Naive thymus-derived CD4-positive, alpha-beta T cell (primary cell): ENCODE measurements around the gene FASTKD2. TPM values are rescaled to one million over a fixed set of nuclear protein-coding genes. Genes with fewer than 3 reads are reported as not detected.

Source experiments
- ATAC-seq: fragments of 150-1000 bp; cut with Tn5 transposase; 2 replicates; pipeline ENCODE4 v1.10.0; 2021; ENCODE audit warnings: mild to moderate bottlenecking, moderate library complexity
- CTCF ChIA-PET: fragments of 350-600 bp; sonication (Branson Sonifier 250); formaldehyde crosslinking; loops from one replicate; lab custom pipeline; 2021; ENCODE audit warnings: antibody characterized with exemption; lab: Charles Lee
- POLR2A ChIA-PET: fragments of 350-600 bp; sonication (Branson Sonifier 250); formaldehyde crosslinking; loops from one replicate; lab custom pipeline; 2021; ENCODE audit warnings: antibody characterized with exemption, inconsistent platforms; lab: Charles Lee
- DNase-seq, 9 donors: peaks; one replicate each; pipeline versions ENCODE4 v3.0.0 to v3.0.0-alpha.2; 2020 to 2022; ENCODE audit warnings: mixed read lengths in 1 of 9
- H3K27ac ChIP-seq: one replicate; pipeline ENCODE4 v1.7.0; 2013; ENCODE audit warnings: mild to moderate bottlenecking, low read depth, low read length, moderate library complexity
- H3K27me3 ChIP-seq, 2 donors: one replicate each; pipeline ENCODE4 v1.7.0; 2013; ENCODE audit warnings: low read length in 2 of 2, mild to moderate bottlenecking in 2 of 2, moderate library complexity in 2 of 2; ENCODE audit not compliant: control insufficient read depth in 2 of 2, insufficient read depth in 2 of 2
- H3K36me3 ChIP-seq, 3 experiments: 1 replicate in 2 of 3; 2 replicates in 1 of 3; pipeline ENCODE4 v1.7.0; 2013; ENCODE audit warnings: low read length in 3 of 3, mild to moderate bottlenecking in 3 of 3, moderate library complexity in 1 of 3; ENCODE audit not compliant: insufficient read depth in 3 of 3, control insufficient read depth in 2 of 3
- H3K4me1 ChIP-seq, 2 donors: one replicate each; pipeline ENCODE4 v1.7.0; 2013; ENCODE audit warnings: low read length in 2 of 2, mild to moderate bottlenecking in 2 of 2, moderate library complexity in 1 of 2; ENCODE audit not compliant: control insufficient read depth in 2 of 2, insufficient read depth in 2 of 2
- H3K4me3 ChIP-seq: 2 replicates; pipeline ENCODE4 v1.7.0; 2013; ENCODE audit warnings: mild to moderate bottlenecking, low read length
- H3K9me3 ChIP-seq, 3 experiments: 1 replicate in 2 of 3; 2 replicates in 1 of 3; pipeline ENCODE4 v1.7.0; 2013; ENCODE audit warnings: low read length in 3 of 3; ENCODE audit not compliant: control insufficient read depth in 2 of 3
- H3K27ac Mint-ChIP-seq, 9 donors: one replicate each; pipeline ENCODE4 v1.8.0; 2020 to 2022; ENCODE audit warnings: mixed read lengths in 9 of 9, mild to moderate bottlenecking in 8 of 9, moderate library complexity in 5 of 9, inconsistent platforms in 2 of 9
- H3K27me3 Mint-ChIP-seq, 5 donors: one replicate each; pipeline ENCODE4 v1.8.0; 2021 to 2022; ENCODE audit warnings: mixed read lengths in 5 of 5, mild to moderate bottlenecking in 1 of 5
- H3K36me3 Mint-ChIP-seq, 5 donors: one replicate each; pipeline ENCODE4 v1.8.0; 2020 to 2022; ENCODE audit warnings: mixed read lengths in 5 of 5, mild to moderate bottlenecking in 3 of 5, inconsistent platforms in 1 of 5
- H3K4me1 Mint-ChIP-seq, 7 donors: one replicate each; pipeline ENCODE4 v1.8.0; 2020 to 2022; ENCODE audit warnings: mixed read lengths in 7 of 7, mild to moderate bottlenecking in 3 of 7, inconsistent platforms in 1 of 7
- H3K4me3 Mint-ChIP-seq, 10 donors: one replicate each; pipeline ENCODE4 v1.8.0; 2020 to 2022; ENCODE audit warnings: mild to moderate bottlenecking in 10 of 10, mixed read lengths in 10 of 10, moderate library complexity in 6 of 10, inconsistent platforms in 2 of 10
- H3K9me3 Mint-ChIP-seq, 11 donors: one replicate each; pipeline ENCODE4 v1.8.0; 2020 to 2022; ENCODE audit warnings: mixed read lengths in 11 of 11, mild to moderate bottlenecking in 4 of 11, inconsistent platforms in 1 of 11, moderate library complexity in 1 of 11
- intact Hi-C, 2 donors: fragments of 100-400 bp; cut with micrococcal nuclease; formaldehyde crosslinking; loops; one replicate each; pipeline ENCODE4 v1.15.1; 2023
- polyA plus RNA-seq, 2 donors: library from polyadenylated mRNA; unstranded; fragments of 300-500 nt; fragmentation: Illumina TruSeq; gene quantifications; one replicate each; pipeline ENCODE4 v1.2.3, GENCODE V29; 2021
- total RNA-seq, 6 experiments: library from RNA in 5 of 6; stranded (reverse) in 5 of 6; gene quantifications; 1 replicate in 5 of 6; 2 replicates in 1 of 6; pipeline ENCODE4 v1.2.3 and lab custom pipeline; 2021 to 2026

FASTKD2 gene
- total and polyA plus RNA-seq, 7 experiments from 2014 or later, result 16.5 to 31.9 (median 25.4) TPM

DNA sequence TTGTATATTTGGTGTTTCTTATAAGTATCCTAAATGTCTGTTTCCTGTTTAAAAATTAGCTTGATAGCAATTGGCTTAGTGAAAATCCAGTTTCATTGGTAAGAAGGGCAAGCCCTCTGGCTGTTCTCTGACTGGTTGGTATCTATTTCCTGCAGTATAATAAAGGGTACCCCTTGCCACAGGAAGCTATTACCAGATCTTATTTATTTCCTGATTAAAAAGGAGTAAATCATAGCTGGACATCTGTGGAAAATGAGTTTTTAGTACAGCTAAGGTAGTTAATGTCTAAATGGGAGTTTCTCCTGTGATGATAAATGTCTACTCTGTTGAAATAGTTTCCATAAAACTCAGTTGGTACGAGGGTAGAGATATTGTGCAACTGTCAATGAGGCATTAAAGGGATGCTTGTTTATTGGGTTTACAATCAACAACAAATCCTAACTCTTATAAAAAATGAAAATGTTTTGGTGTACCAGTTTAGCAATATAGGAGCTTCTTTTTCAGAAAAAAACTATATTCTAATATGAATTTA is 58.7 kb downstream of the FASTKD2 start:
- Histone ChIP-seq H3K4me1 (no peaks in the 10 kb centered on the region), H3K9me3 (no peaks in the 10 kb centered on the region), H3K27ac (no peak overlapping the region), H3K4me3 (no peak overlapping the region), H3K27me3 (no peaks in the 10 kb centered on the region), H3K36me3 (no peaks in the 10 kb centered on the region)
- Mint-ChIP-seq H3K4me1 (peaks cover 0 to 4% (median 0%) of the 10 kb centered on the region in 7 donors), H3K27ac (no peak overlapping the region), H3K27me3 (no peaks in the 10 kb centered on the region), H3K4me3 (no peak overlapping the region), H3K9me3 (no peaks in the 10 kb centered on the region), H3K36me3 (peaks cover 0 to 8% (median 0%) of the 10 kb centered on the region in 5 donors)
- DNase-seq (no peak), ATAC-seq (no peak)
- ChIA-PET POLR2A (no interaction called here), CTCF (interaction anchor here (0.6 to 1.7 kb wide), 2 partner anchors 23 to 730 kb away, joined by 3 to 5 read pairs; no protein-coding TSS in a partner anchor)
- intact Hi-C loops, result no loop called here

DNA sequence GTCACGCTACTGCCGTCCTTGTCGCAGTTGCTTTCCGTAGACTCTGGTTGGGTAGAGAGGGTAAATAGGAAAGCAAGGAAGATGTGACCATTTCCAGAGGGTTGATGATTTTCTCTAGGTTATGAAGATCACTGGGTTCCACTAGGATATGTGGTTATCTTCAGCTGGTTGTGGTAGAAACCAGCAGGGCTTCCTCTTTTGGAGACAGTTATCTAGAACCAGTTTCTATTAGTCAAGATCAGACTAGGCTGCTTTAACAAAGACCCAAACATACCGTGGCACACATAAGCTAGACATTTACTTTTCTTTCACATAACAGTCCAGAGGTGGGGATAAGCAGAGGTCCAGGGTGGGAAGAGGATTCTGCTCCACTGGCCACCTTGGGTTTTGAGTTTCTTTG is 59.6 kb downstream of the FASTKD2 start:
- Histone ChIP-seq H3K4me1 (no peaks in the 10 kb centered on the region), H3K27ac (no peak overlapping the region), H3K36me3 (no peaks in the 10 kb centered on the region), H3K4me3 (no peak overlapping the region), H3K9me3 (no peaks in the 10 kb centered on the region), H3K27me3 (no peaks in the 10 kb centered on the region)
- POLR2A ChIA-PET, result no interaction called here
- DNase-seq (no peak), ATAC-seq (peak; percentile 45)
- Mint-ChIP-seq H3K4me3 (no peak overlapping the region), H3K36me3 (peaks cover 0 to 11% (median 0%) of the 10 kb centered on the region in 5 donors), H3K27me3 (no peaks in the 10 kb centered on the region), H3K27ac (no peak overlapping the region), H3K9me3 (peaks cover 0 to 1% (median 0%) of the 10 kb centered on the region in 11 donors), H3K4me1 (peaks cover 0 to 4% (median 0%) of the 10 kb centered on the region in 7 donors)
- CTCF ChIA-PET, result interaction anchor here (1.7 kb wide), 1 partner anchor 24 kb away, joined by 5 read pairs; no protein-coding TSS in a partner anchor
- intact Hi-C loops, result no loop called here

DNA sequence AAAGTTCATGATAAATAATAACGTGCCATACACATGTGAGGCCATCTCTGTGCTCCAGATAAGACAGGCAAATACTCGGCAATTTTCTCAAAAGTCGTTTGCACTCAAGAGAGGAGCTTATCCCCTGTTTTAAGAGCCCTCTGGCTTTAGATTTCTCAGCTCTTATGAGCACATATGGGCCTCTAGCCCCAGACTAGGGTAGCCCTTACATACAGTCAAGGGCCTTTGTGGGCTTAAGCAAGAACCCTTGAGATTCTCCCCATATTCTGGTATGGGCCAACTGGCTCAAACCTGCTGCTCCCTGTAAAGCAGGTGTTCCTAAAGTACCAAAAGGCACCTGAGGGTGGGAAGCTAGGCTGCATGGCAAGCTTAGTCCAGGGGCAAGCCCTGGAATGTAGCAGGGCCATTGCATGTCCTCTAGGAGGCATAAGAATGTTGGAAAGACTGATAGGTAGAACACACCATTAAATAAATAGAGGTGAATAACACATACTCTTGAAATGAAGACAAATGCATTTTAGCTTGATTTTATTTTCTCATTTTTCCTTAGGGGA is 66.1 kb downstream of the FASTKD2 start:
- Mint-ChIP-seq H3K4me1 (peaks cover 0 to 4% (median 0%) of the 10 kb centered on the region in 7 donors), H3K27ac (no peak overlapping the region), H3K4me3 (no peak overlapping the region), H3K9me3 (peaks cover 0 to 9% (median 6%) of the 10 kb centered on the region in 11 donors), H3K27me3 (peaks cover 0 to 2% (median 0%) of the 10 kb centered on the region in 5 donors), H3K36me3 (peaks cover 2 to 14% (median 9%) of the 10 kb centered on the region in 5 donors)
- Histone ChIP-seq H3K4me3 (no peak overlapping the region), H3K27ac (no peak overlapping the region), H3K27me3 (no peaks in the 10 kb centered on the region), H3K36me3 (no peaks in the 10 kb centered on the region), H3K4me1 (no peaks in the 10 kb centered on the region), H3K9me3 (no peaks in the 10 kb centered on the region)
- no peak for DNase-seq
- CTCF ChIA-PET, result no interaction called here
- intact Hi-C loops, result no loop called here
- ATAC-seq, result no peak
- POLR2A ChIA-PET, result interaction anchor here (0.7 kb wide), 1 partner anchor 19 kb away, joined by 3 read pairs; no protein-coding TSS in a partner anchor

DNA sequence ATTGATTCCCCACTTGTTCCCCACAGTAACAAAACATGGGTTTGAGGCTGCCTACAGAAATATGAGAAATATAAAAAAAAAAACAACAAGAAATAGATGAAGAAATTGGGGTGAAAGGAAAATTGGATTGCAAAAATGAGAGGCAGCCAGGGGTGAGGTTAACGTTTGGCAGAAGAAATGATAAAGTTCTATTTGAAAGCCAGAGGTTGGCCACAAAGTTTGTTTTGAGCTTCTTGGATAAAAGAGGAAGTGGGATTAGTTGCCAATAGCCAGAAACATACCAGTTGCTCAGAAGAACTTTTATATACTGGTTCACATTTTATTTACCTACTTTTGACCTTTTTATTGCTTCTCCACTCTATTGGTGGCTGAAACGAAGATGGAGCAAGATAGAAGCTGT is 67.5 kb downstream of the FASTKD2 start:
- Histone ChIP-seq H3K4me1 (no peaks in the 10 kb centered on the region), H3K4me3 (no peak overlapping the region), H3K9me3 (no peaks in the 10 kb centered on the region), H3K27ac (no peak overlapping the region), H3K36me3 (no peaks in the 10 kb centered on the region), H3K27me3 (no peaks in the 10 kb centered on the region)
- Mint-ChIP-seq H3K4me3 (no peak overlapping the region), H3K27ac (no peak overlapping the region), H3K36me3 (peaks cover 2 to 14% (median 9%) of the 10 kb centered on the region in 5 donors), H3K27me3 (peaks cover 0 to 8% (median 0%) of the 10 kb centered on the region in 5 donors), H3K4me1 (peaks cover 0 to 4% (median 0%) of the 10 kb centered on the region in 7 donors), H3K9me3 (peaks cover 0 to 9% (median 6%) of the 10 kb centered on the region in 11 donors)
- intact Hi-C loops, result no loop called here
- DNase-seq, result no peak
- ATAC-seq, result no peak
- ChIA-PET POLR2A (no interaction called here), CTCF (interaction anchor here (0.6 kb wide), 1 partner anchor 15 kb away, joined by 4 read pairs; no protein-coding TSS in a partner anchor)

DNA sequence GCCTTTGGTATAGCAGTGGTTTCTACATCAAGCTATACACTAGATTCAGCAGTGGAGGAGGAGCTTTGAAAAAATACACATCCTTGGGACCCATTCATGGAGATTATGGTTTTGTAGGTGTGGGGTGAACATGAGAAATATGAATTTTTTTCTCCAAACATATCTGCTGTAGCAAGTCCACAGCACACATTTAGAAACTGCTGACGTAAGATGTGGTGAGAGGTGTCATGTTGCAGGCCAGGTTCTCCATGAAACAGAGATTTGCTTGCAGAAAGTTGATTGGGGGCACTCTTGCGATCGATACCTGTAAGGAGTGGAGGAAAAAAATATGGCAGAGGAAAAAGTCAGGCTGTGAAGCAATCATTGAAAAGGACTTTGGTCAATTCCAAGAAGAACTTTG is 67.9 kb downstream of the FASTKD2 start:
- no peaks in the 10 kb centered on the region for H3K4me1 ChIP-seq
- no peak overlapping the region for H3K27ac Mint-ChIP-seq
- no peak overlapping the region for H3K4me3 Mint-ChIP-seq
- POLR2A ChIA-PET, result no interaction called here
- no peak overlapping the region for H3K4me3 ChIP-seq
- no peak for DNase-seq
- H3K9me3 ChIP-seq, result no peaks in the 10 kb centered on the region
- no peak for ATAC-seq
- H3K27me3 Mint-ChIP-seq, result peaks cover 0 to 8% (median 0%) of the 10 kb centered on the region in 5 donors
- H3K36me3 ChIP-seq, result no peaks in the 10 kb centered on the region
- no peaks in the 10 kb centered on the region for H3K27me3 ChIP-seq
- H3K27ac ChIP-seq, result no peak overlapping the region
- H3K4me1 Mint-ChIP-seq, result no peaks in the 10 kb centered on the region
- CTCF ChIA-PET, result interaction anchor here (0.6 kb wide), 1 partner anchor 15 kb away, joined by 4 read pairs; no protein-coding TSS in a partner anchor
- intact Hi-C loops, result no loop called here
- peaks cover 2 to 14% (median 8%) of the 10 kb centered on the region in 5 donors for H3K36me3 Mint-ChIP-seq
- peaks cover 0 to 9% (median 6%) of the 10 kb centered on the region in 11 donors for H3K9me3 Mint-ChIP-seq

DNA sequence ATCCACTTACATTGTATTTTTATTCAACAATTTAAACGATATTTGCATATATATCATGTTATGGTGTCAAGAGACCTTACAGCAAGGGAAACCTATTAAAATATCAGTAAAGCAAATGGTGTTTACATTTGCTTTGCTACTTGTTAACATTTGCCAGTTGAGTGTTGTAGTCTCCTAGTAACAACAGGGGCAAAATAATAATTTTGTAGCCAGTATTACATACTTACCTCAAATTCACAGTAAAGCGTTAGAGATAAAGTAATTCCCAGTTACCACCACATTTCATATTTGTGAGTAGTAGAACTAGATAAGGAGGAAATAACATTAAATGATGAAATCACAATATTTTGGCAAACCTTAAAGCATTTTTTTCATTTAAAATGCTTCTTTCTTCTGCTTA is 71.3 kb downstream of the FASTKD2 start:
- Mint-ChIP-seq H3K4me1 (no peaks in the 10 kb centered on the region), H3K27ac (no peak overlapping the region), H3K9me3 (peaks cover 0 to 11% (median 6%) of the 10 kb centered on the region in 11 donors), H3K4me3 (no peak overlapping the region), H3K27me3 (peaks cover 0 to 10% (median 0%) of the 10 kb centered on the region in 5 donors), H3K36me3 (peaks cover 2 to 16% (median 12%) of the 10 kb centered on the region in 5 donors)
- no peaks in the 10 kb centered on the region for H3K27me3 ChIP-seq
- no peak for DNase-seq
- no peak for ATAC-seq
- no peaks in the 10 kb centered on the region for H3K36me3 ChIP-seq
- no peaks in the 10 kb centered on the region for H3K4me1 ChIP-seq
- ChIA-PET POLR2A (no interaction called here), CTCF (no interaction called here)
- intact Hi-C loops, result no loop called here
- no peaks in the 10 kb centered on the region for H3K9me3 ChIP-seq
- H3K4me3 ChIP-seq, result no peak overlapping the region
- H3K27ac ChIP-seq, result no peak overlapping the region
